GM21390 (cell line): ENCODE data around the gene RELT.

Experiments
- ATAC-seq: cut with Tn5 transposase; IDR thresholded peaks from one replicate; pipeline ENCODE4 v1.9.1; 2021; ENCODE audit not compliant: unreplicated experiment

Gene RELT

GRCh38 chr11:73401924-73402833 lies 26.0 kb downstream of the RELT start:
- ATAC-seq: no peak

GRCh38 chr11:73402834-73403185 lies 26.6 kb downstream of the RELT start:
- no peak for ATAC-seq

GRCh38 chr11:73403541-73403940 lies 27.3 kb downstream of the RELT start:
- no peak for ATAC-seq

GRCh38 chr11:73404048-73404447 lies 27.8 kb downstream of the RELT start:
- no peak for ATAC-seq

- no peak for ATAC-seq
Measured at GRCh38 chr11:73404506-73405145, 28.4 kb downstream of the RELT start.

- no peak for ATAC-seq
Measured at GRCh38 chr11:73405146-73405510, 28.9 kb downstream of the RELT start.

GRCh38 chr11:73406131-73406530 lies 29.9 kb downstream of the RELT start:
- no peak for ATAC-seq

GRCh38 chr11:73406619-73407018 lies 30.4 kb downstream of the RELT start:
- ATAC-seq: no peak

- no peak for ATAC-seq
Measured at GRCh38 chr11:73409431-73409830, 33.2 kb downstream of the RELT start.

GRCh38 chr11:73410627-73411026 lies 34.4 kb downstream of the RELT start:
- no peak for ATAC-seq

- ATAC-seq: no peak
Measured at GRCh38 chr11:73411031-73411430, 34.8 kb downstream of the RELT start.

- no peak for ATAC-seq
Measured at GRCh38 chr11:73412308-73412707, 36.1 kb downstream of the RELT start.

- no peak for ATAC-seq
Measured at GRCh38 chr11:73413256-73413655, 37.1 kb downstream of the RELT start.

GRCh38 chr11:73414977-73415651 lies 38.9 kb downstream of the RELT start:
- ATAC-seq: no peak

- no peak for ATAC-seq
Measured at GRCh38 chr11:73415854-73416615, 39.8 kb downstream of the RELT start.

- ATAC-seq: no peak
Measured at GRCh38 chr11:73416786-73417185, 40.6 kb downstream of the RELT start.

- ATAC-seq: no peak
Measured at GRCh38 chr11:73420136-73420535, 43.9 kb downstream of the RELT start.

- ATAC-seq: no peak
Measured at GRCh38 chr11:73422886-73423285, 46.7 kb downstream of the RELT start.

- no peak for ATAC-seq
Measured at GRCh38 chr11:73423506-73423905, 47.3 kb downstream of the RELT start.

- ATAC-seq: no peak
Measured at GRCh38 chr11:73425108-73425507, 48.9 kb downstream of the RELT start.

GRCh38 chr11:73426219-73426850 lies 50.1 kb downstream of the RELT start:
- no peak for ATAC-seq
